ENCODE results near the gene CPLANE1.

The CPLANE1 gene

DNA sequence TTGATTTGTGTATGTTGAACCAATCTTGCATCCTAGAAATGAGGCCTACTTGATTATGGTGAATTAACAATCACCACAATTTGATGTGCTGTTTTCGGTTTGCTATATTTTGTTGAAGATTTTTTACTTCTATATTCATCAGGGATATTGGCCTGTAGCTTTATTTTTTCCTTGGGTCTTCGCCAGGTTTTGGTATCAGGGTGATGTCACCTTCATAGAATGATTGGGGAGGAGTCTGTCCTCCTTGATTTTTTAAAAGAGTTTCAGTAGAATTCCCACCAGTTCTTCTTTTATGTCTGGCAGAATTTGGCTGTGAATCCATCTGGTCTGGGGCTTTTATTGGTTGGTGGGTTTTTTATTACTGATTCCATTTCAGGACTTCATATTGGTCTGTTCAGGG is 115.2 kb downstream of the CPLANE1 start:
- TF ChIP-seq, protein P1, sequence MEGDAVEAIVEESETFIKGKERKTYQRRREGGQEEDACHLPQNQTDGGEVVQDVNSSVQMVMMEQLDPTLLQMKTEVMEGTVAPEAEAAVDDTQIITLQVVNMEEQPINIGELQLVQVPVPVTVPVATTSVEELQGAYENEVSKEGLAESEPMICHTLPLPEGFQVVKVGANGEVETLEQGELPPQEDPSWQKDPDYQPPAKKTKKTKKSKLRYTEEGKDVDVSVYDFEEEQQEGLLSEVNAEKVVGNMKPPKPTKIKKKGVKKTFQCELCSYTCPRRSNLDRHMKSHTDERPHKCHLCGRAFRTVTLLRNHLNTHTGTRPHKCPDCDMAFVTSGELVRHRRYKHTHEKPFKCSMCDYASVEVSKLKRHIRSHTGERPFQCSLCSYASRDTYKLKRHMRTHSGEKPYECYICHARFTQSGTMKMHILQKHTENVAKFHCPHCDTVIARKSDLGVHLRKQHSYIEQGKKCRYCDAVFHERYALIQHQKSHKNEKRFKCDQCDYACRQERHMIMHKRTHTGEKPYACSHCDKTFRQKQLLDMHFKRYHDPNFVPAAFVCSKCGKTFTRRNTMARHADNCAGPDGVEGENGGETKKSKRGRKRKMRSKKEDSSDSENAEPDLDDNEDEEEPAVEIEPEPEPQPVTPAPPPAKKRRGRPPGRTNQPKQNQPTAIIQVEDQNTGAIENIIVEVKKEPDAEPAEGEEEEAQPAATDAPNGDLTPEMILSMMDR (IDR thresholded peaks at IDR 0.05) = no peak

DNA sequence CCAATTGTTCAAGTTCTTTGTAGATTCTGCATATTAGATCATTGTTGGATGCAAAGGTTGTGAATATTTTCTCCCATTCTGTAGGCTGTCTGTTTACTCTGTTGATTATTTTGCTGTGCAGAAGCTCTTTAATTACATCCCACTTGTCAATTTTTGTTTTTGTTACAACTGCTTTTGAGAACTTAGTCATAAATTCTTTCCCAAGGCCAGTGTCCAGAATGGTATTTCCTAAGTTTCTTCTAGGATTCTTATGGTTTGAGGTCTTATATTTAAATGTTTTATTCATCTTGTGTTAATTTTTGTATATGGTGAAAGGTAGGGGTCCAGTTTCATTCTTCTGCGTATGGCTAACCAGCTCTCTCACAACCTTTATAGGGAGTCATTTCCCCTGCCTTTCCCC is 116.5 kb downstream of the CPLANE1 start:
- TF ChIP-seq, protein P1 (IDR thresholded peaks at IDR 0.05) = no peak

DNA sequence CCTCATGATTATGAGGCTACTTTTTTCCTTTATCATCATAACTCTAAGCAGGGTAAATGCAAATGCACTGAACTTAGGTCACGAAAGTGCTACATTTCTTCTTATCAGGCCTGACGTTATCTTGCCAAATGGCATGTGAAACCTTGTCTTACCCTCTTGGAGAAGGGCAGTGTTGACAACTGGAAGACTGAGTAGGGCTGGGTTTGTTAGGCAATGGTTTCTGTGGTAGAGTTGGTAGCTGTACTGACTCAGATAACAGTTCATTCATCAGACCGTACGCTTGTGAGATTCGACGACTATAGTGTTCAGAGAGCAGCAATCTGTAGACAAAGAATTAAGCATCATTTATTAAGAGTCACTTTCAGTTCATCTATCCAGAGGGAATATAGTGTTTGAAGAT is 127.7 kb downstream of the CPLANE1 start:
- TF ChIP-seq, protein P1 (IDR thresholded peaks at IDR 0.05) = no peak

DNA sequence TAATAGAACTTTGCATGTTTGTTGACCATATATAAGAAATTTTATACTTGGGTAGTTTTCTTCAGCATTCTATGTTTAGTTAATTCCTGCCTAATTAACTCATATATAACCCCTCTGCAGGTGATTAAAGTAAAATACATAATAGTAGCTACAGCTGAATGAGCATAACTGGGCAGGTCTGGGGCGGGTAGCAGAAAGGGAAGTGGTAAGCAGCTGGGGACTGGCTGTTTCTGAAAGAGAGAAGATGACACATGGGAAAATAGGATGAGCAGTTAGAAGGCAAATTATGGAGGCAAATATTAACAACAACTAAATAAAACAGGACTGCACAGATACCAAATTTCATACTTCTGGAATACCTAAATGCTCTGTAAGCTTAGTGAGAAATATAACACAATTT is 128.1 kb downstream of the CPLANE1 start:
- TF ChIP-seq, protein P1 (IDR thresholded peaks at IDR 0.05) = no peak

DNA sequence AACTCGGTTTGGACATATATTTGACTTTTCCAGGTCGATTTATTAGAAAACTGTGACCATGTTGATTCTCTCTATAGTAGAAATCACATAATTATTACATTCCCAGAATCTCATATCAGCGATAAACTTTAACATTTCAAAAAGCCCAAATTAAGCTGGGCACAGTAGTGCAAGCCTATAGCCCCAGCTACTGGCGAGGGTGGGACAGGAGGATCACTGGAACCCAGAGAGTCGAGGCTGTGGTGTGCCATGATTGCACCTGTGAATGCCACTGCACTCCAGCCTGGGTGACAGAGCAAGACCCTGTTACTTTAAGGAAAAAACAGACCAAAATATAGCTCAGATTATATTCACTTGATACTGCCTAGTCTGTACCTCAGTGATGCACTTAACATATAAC is 128.9 kb downstream of the CPLANE1 start:
- TF ChIP-seq, protein P1 (IDR thresholded peaks at IDR 0.05) = no peak

DNA sequence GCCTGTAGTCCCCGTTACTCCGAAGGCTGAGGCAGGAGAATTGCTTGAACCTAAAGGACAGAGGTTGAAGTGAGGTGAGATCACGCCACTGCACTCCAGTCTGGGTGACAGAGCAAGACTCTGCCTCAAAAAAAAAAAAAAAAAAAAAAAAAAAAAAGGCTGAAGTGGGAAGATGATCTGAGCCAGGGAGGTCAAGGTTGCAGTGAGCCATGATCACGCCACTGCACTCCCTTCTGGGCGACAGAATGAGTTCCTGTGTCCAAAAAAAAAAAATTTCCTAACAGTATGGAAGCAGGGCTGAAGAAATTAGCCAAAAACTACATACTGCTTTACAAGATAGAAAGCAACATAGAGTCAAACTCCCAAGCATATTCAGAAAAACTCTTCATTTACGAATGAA is 132.8 kb downstream of the CPLANE1 start:
- TF ChIP-seq, protein P1 (IDR thresholded peaks at IDR 0.05) = no peak

DNA sequence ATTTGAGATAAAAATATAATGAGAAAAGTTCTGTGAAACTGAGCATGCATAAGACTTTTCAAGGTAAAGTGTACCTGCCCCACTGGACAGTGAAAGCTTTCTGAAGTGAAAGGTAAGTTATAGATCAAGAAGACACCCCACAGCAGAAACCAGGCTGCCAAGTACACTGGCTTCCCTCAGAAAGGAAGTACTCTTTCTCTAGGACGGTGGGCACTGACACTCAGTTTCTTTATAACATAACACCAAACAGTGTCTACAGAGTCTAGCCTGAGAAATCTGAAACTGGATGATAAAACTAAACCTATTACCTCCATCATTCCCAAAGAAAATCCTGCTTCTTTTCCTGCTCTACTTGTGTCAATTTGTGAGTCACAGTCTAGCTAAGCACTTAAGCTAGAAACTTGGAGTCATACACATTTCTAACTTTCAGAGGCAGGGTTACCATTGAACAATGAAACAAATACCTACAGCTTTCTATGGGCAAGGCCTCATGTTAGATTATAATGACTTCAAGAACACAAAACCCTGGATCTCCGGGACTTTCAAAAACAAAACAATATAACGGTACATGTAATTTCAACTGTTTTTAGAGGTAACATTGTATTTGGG is 136.7 kb downstream of the CPLANE1 start:
- TF ChIP-seq, protein P1 (IDR thresholded peaks at IDR 0.05) = no peak
